Posterior cingulate gyrus (tissue), 11 donors: ENCODE results near the gene GSTM3.
"Not testable (repeated sequence)": the region's sequence is repeated elsewhere in the genome, so short reads cannot be mapped to it uniquely, and the experiment has no call there.

Source experiments
- DNase-seq, 10 donors: peaks; one replicate each; pipeline versions ENCODE4 v3.0.0 to v3.0.0-alpha.2; 2020 to 2021; ENCODE audit warnings: mixed read lengths in 3 of 10
- intact Hi-C: fragments of 100-400 bp; cut with DNase I; formaldehyde crosslinking; loops from one replicate; pipeline ENCODE4 v1.15.1; 2023

Gene GSTM3

DNA sequence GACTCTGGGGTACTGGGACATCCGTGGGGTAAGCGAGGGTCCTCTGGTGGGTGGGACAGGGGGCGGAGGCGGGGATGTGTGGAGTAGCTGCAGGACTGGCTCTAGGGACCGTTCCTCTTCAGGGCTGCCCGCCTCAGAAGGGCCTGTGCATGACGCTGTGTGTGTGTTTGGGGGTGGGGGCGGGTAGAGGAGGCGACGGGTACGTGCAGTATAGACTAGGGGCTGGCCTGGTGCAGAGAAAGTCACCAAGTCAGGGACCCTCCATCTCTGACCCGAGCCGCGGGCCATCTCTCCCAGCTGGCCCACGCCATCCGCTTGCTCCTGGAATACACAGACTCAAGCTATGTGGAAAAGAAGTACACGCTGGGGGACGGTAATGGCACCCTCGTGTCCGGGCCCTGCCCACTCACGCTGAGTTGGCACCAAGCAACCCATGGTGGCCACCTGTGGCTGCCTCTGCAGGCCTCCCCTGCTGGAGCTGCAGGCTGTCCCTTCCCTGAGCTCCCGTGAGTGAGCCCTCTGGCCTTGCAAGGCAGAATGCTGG lies 28.4 kb downstream of the GSTM3 start:
- intact Hi-C loops = no loop called here
- no peak for DNase-seq

DNA sequence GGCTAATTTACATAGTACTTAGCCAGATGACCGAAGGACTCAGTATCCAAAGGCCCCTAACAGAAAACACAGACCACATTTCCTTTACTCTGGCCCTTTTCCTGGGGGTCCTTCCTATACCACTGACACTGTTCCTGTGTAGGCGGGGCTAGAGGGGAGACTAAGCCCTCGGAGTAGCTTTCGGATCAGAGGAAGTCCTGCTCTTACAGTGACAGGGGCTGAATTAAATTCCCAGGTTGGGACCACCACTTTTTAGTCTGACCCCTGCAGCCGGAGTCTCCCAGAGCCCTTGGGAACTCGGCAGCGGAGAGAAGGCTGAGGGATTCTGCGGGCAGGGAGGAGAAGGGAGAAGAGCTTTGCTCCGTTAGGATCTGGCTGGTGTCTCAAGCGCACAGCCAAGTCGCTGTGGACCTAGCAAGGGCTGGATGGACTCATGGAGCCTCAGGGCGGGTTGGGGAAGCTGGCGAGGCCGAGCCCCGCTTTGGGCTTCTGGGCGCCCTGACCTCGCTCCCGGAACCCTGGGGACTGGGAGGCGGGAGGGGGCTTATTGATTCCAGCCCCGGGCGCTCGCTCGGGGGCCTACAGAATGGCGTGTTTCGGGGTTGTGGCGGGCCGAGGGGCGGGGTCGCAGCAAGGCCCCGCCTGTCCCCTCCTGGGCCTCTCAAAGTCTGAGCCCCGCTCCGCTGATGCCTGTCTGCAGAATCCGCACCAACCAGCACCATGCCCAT lies 29.1 kb downstream of the GSTM3 start, which contains the start of gene GSTM5:
GSTM5 (plus strand) TSS at position 659 of the 728 bp plus-strand sequence; CDS start at position 721, 62 bp downstream.
- peak in 2 of 10 donors; percentile 62 to 82 for DNase-seq
- intact Hi-C loops = not testable (repeated sequence)

DNA sequence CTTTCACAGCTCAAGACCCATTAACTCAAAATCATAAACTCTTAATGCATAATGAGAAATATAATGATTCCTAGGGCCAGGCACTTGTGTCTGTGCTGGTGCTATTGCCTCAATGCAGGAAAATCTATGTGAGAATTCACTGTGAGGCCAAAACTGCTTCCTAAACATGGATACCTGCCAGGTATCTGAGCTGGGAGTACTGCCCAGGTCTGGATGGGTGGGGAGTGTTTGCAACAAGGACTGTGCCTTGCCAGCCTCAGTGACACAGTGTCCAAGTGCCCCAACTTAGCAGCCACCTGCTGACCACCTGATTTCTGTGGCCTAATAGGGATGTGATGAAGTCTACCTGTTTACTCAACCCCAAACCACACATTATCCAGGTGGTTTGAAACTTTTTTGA lies 31.0 kb downstream of the GSTM3 start:
- DNase-seq, intact Hi-C loops: not testable (repeated sequence)

DNA sequence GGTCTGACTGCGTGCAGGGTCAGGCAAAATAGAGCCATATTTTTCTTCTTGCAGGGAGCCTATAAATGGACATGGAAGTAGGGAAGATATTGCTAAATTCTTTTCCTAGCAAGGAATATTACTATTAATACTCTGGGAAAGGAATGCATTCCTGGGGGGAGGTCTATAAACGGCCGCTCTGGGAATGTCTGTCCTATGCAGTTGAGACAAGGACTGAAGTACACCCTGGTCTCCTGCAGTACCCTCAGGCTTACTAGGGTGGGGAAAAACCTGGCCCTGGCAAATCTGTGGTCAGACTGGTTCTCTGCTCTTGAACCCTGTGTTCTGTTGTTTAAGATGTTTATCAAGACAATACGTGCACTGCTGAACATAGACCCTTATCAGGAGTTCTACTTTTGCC lies 31.9 kb downstream of the GSTM3 start:
- intact Hi-C loops, DNase-seq: not testable (repeated sequence)

DNA sequence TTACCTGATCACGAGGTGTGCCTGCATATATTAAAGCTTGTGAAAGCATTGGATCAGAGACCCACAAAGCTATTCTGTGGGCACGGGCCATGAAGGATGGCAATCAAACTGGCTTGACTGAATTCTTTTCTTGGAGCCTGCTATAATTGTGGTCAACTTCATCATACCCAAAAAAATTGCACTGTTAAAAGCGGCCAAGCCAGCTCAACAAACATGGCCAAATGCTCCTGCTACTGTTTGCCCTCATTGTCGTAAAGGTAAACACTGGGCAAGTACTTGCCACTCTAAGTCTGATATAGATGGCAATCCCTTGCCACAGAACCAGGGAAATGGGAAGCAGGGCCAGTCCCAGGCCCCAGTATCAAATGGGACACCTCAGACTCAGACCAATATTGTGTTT lies 35.4 kb downstream of the GSTM3 start:
- intact Hi-C loops = no loop called here
- no peak for DNase-seq

DNA sequence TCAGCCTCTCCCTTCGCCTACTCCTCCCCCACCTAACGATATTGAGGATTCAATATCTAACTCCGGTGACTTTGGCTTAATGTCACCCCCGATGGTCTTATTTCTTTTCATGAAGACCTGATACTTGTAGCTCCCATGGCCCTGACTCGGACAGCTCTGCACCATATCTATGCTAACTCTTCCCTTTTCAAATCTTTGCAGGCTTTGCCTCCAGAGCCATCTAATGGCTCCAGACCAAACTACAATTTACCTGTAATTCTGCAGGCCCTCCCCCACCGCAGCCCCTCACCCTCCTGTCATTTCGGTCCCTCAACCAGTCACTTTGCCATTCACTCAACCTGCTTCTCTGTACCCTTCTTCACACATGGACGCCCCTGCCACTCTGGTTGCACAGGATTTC lies 36.7 kb downstream of the GSTM3 start:
- intact Hi-C loops = no loop called here
- DNase-seq = no peak

DNA sequence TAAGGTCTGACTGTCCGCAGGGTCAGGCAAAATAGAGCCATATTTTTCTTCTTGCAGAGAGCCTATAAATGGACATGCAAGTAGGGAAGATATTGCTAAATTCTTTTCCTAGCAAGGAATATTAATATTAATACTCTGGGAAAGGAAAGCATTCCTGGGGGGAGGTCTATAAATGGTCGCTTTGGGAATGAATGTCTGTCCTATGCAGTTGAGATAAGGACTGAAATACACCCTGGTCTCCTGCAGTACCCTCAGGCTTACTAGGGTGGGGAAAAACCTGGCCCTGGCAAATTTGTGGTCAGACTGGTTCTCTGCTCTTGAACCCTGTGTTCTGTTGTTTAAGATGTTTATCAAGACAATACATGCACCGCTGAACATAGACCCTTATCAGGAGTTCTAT lies 37.9 kb downstream of the GSTM3 start:
- DNase-seq, intact Hi-C loops: not testable (repeated sequence)

DNA sequence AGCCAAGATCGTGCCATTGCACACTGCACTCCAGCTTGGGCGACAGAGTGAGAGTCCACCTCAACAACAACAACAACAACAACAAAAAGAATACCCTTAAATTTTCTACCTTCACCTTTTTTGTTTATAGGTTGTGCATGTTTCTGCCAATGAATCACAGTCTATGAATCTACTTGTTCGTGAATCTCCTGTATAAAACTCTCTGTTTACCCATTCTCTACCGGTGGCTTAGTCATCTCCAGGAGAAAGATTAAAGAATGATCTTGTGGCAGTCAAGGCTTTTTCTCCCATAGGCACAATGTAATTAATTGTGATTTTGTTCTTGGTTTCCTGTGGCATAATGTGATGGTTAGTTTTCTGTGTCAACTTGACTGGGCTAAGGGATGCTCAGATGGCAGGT lies 43.0 kb downstream of the GSTM3 start:
- intact Hi-C loops, DNase-seq: not testable (repeated sequence)

DNA sequence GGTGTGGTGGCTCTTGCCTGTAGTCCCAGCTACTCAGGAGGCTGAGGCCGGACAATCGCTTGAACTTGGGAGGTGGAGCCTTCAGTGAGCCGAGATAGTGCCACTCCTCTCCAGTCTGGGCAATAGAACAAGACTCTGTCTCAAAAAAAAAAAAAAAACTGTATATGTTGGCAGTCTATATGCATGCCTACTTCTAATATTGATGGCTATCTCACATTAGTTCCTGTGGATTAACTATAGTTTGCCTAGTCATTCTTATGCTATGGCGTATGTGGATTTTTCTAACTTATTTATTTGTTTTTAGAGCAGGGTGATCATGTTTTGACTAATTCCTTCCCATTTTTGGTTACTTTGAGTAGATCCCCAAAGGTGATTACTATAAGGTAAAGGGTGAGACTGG lies 43.8 kb downstream of the GSTM3 start:
- intact Hi-C loops = no loop called here
- DNase-seq = no peak

DNA sequence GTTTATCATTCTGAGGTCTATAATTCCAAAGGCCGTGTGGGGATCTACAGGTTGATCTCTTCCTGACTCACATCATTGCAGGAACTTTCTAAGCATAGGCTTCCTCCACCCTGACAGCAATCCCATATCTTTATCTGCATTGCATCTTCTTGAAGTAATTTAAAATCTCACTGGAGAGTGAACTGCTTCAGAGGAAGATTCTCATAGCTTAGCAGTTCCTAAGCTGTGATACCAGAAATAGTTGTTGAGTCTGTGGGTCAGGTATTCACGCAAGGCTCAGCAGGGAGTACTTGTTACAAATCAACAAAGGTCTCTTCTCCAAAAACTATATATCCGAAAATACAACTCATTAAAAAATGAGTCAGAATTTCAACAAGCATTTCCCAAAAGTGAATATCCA lies 45.7 kb downstream of the GSTM3 start:
- DNase-seq, intact Hi-C loops: not testable (repeated sequence)

DNA sequence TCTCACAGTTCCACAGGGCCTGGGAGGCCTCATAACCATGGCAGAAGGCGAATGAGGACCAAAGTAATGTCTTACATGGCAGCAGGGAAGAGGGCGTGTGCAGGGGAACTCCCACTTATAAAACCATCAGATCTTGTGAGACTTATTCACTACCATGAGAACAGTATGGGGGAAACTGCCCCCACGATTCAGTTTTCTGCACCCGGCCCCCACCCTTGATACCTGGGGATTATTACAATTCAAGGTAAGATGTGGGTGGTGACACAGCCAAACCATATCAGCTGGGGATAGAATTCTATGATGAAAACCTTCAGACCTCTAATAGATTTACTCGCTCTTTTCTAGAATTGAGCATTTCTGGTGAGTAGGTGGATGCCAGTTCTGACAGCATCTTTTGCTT lies 46.4 kb downstream of the GSTM3 start:
- intact Hi-C loops, DNase-seq: not testable (repeated sequence)

DNA sequence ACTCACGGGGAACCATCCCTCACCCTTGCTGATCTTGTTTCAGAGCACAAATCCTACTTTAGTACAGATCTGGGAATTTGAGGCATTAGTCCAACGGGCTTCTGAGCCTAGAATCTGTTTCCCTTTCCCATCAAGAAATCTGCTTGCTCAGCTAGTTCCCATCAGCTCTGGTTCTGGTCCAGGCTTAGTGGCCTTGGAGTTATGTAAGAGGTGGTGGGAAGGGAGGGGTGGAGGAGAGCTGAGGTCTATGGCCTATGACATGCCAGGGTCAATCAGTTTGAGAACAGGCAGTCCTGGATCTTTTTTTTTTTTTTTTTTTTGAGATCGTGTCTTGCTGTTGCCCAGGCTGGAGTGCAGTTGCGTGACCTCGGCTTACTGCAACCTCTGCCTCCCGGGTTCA lies 49.1 kb downstream of the GSTM3 start:
- no peak for DNase-seq
- intact Hi-C loops = no loop called here

DNA sequence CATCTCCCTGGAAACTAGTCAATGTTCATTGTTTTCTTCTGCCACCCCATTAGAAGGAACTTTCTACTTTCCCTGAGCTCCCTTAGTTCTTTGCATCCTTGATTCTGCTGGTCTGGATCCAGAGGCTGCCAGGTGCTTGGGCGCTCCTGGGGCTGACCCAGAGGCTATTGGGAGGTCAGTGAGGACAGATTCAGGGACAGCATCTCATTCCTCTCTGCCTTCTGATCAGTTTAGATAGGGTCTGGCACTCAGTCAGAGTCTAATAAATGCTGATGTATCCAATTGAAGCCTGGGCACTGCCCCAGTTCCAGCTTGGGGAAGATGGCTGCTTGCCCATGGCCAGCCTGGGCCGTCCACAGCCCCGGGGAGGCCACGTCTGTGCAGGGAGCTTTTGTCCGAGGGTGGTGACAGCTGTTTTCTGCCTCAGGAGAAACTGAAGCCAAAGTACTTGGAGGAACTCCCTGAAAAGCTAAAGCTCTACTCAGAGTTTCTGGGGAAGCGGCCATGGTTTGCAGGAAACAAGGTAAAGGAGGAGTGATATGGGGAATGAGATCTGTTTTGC lies 50.9 kb downstream of the GSTM3 start:
- DNase-seq = peak in 1 of 10 donors; percentile 13
- intact Hi-C loops = no loop called here

DNA sequence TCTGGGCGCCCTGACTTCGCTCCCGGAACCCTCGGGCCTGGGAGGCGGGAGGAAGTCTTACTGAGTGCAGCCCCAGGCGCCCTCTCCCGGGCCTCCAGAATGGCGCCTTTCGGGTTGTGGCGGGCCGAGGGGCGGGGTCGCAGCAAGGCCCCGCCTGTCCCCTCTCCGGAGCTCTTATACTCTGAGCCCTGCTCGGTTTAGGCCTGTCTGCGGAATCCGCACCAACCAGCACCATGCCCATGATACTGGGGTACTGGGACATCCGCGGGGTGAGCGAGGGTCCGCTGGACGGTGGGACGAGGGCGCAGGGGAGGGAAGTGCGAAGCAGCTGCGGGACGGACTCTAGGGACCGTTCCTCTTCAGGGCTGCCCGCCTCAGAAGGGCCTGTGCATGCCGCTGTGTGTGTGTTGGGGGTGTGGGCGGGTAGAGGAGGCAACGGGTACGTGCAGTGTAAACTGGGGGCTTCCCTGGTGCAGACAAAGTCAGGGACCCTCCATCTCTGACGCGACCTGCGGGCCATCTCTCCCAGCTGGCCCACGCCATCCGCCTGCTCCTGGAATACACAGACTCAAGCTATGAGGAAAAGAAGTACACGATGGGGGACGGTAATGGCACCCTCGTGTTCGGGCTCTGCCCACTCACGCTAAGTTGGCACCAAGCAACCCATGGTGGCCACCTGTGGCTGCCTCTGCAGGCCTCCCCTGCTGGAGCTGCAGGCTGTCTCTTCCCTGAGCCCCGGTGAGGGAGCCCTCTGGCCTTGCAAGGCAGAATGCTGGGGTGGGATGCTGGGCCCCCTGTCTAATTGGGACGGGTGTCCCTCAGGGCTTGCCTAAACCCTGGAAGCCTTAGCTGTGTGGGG lies 53.0 kb downstream of the GSTM3 start, which contains the start of gene GSTM1:
GSTM1 (plus strand) TSS at position 177 of the 859 bp plus-strand sequence; CDS start at position 234, 57 bp downstream.
- intact Hi-C loops = no loop called here
- DNase-seq = peak in 6 of 10 donors; percentile 40 to 93 (median 63)

DNA sequence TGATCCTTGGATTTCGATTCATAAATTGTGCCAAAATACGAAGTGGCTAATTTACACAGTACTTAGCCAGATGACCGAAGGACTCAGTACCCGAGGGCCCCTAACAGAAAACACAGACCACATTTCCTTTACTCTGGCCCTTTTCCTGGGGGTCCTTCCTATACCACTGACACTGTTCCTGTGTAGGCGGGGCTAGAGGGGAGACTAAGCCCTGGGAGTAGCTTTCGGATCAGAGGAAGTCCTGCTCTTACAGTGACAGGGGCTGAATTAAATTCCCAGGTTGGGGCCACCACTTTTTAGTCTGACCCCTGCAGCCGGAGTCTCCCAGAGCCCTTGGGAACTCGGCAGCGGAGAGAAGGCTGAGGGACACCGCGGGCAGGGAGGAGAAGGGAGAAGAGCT lies 53.7 kb downstream of the GSTM3 start:
- DNase-seq, intact Hi-C loops: not testable (repeated sequence)

DNA sequence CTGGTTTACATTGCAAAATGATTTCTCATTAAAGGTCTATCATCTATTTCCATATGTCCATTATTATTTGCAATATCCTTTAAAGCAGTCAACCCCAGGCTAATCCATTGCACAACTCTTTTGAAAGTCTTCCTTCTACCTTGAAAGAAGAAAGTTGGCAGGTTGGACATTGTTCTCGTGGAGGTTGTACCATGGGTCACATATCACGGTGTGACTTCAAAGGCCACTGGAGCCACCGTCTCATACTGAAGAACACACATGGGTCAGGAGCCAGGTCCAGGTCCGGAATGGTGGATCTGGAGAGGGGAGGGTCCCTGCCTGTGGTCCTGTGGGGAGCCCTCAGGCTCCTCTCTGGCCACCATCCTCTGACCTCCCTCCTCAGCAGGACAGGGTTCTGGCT lies 54.9 kb downstream of the GSTM3 start:
- DNase-seq, intact Hi-C loops: not testable (repeated sequence)

DNA sequence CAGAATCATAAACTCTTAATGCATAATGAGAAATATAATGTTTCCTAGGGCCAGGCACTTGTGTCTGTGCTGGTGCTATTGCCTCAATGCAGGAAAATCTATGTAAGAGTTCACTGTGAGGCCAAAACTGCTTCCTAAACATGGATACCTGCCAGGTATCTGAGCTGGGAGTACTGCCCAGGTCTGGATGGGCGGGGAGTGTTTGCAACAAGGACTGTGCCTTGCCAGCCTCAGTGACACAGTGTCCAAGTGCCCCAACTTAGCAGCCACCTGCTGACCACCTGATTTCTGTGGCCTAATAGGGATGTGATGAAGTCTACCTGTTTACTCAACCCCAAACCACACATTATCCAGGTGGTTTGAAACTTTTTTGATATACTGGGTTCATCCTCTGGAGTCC lies 55.4 kb downstream of the GSTM3 start:
- intact Hi-C loops, DNase-seq: not testable (repeated sequence)

DNA sequence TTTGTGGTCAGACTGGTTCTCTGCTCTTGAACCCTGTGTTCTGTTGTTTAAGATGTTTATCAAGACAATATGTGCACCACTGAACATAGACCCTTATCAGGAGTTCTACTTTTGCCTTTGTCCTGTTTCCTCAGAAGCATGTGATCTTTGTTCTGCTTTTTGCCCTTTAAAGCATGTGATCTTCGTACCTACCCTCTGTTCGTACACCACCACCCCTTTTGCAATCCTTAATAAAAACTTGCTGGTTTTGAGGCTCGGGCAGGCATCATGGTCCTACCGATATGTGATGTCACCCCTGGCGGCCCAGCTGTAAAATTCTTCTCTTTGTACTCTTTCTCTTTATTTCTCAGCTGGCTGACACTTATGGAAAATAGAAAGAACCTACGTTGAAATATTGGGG lies 56.1 kb downstream of the GSTM3 start:
- intact Hi-C loops, DNase-seq: not testable (repeated sequence)
